Mesothelial cell of epicardium (in vitro differentiated cells): Measurements from ENCODE around the gene TMA7B. TPM values are rescaled to one million over a fixed set of nuclear protein-coding genes. Genes with fewer than 3 reads are reported as not detected.

ENCODE experiments used
- DNase-seq, 2 experiments: peaks; one replicate each; pipeline ENCODE4 v3.0.0; 2021; ENCODE audit warnings: low spot score in 2 of 2; ENCODE audit not compliant: unreplicated experiment in 2 of 2
- H3K27ac Mint-ChIP-seq: 2 replicates; pipeline ENCODE4 v1.8.0; 2021; ENCODE audit warnings: mixed read lengths
- H3K27me3 Mint-ChIP-seq: 2 replicates; pipeline ENCODE4 v1.8.0; 2021; ENCODE audit warnings: low read depth, mixed read lengths
- H3K36me3 Mint-ChIP-seq: 2 replicates; pipeline ENCODE4 v1.8.0; 2021; ENCODE audit warnings: mixed read lengths
- H3K4me1 Mint-ChIP-seq: 2 replicates; pipeline ENCODE4 v1.8.0; 2021; ENCODE audit warnings: mixed read lengths
- H3K4me3 Mint-ChIP-seq: 2 replicates; pipeline ENCODE4 v1.8.0; 2021; ENCODE audit warnings: mild to moderate bottlenecking, moderate library complexity, mixed read lengths
- H3K9me3 Mint-ChIP-seq: 2 replicates; pipeline ENCODE4 v1.8.0; 2021; ENCODE audit warnings: mixed read lengths
- total RNA-seq: library from RNA; stranded (reverse); gene quantifications from 3 replicates; pipeline ENCODE4 v1.2.1, GENCODE V29; 2021
- TF ChIP-seq, protein P1 (sequence below): fragments of 200-600 bp; sonication (generic); IDR thresholded peaks from one replicate; pipeline ENCODE4 v1.5.0; 2021; ENCODE audit warnings: antibody characterized with exemption; ENCODE audit not compliant: unreplicated experiment

The TMA7B gene
- total RNA-seq, 1 donor from 2014 or later, result not detected

DNA sequence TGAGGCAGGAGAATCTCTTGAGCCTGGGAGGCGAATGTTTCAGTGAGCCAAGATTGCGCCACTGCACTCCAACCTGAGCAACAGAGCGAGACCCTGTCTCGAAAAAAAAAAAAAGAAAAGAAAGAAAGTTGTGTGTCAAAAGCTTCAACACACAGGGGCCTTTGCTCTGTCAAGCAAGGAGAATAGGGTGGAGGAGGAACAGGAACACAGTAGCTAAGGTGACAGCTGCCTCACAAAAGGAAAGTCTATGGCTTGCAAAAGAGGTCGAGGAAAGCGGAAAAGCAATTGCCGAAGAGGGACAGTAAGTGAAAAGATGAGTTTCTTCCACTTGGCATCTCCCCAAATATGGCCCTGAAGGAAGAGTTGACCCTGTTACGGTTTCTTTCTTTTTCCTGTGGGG lies 26.5 kb upstream of the TMA7B start:
- peaks cover 63% of the 10 kb centered on the region for H3K27me3 Mint-ChIP-seq
- no peaks in the 10 kb centered on the region for H3K36me3 Mint-ChIP-seq
- no peak overlapping the region for H3K4me3 Mint-ChIP-seq
- H3K27ac Mint-ChIP-seq, result no peak overlapping the region
- no peaks in the 10 kb centered on the region for H3K9me3 Mint-ChIP-seq
- peaks cover 6% of the 10 kb centered on the region for H3K4me1 Mint-ChIP-seq
- DNase-seq, result no peak
- TF ChIP-seq, protein P1, sequence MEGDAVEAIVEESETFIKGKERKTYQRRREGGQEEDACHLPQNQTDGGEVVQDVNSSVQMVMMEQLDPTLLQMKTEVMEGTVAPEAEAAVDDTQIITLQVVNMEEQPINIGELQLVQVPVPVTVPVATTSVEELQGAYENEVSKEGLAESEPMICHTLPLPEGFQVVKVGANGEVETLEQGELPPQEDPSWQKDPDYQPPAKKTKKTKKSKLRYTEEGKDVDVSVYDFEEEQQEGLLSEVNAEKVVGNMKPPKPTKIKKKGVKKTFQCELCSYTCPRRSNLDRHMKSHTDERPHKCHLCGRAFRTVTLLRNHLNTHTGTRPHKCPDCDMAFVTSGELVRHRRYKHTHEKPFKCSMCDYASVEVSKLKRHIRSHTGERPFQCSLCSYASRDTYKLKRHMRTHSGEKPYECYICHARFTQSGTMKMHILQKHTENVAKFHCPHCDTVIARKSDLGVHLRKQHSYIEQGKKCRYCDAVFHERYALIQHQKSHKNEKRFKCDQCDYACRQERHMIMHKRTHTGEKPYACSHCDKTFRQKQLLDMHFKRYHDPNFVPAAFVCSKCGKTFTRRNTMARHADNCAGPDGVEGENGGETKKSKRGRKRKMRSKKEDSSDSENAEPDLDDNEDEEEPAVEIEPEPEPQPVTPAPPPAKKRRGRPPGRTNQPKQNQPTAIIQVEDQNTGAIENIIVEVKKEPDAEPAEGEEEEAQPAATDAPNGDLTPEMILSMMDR, result no peak

GRCh38 chr22:39935116-39935515 lies 25.1 kb upstream of the TMA7B start:
- H3K4me3 Mint-ChIP-seq, result no peak overlapping the region
- TF ChIP-seq, protein P1, result no peak
- no peak for DNase-seq
- H3K4me1 Mint-ChIP-seq, result peaks cover 9% of the 10 kb centered on the region
- no peaks in the 10 kb centered on the region for H3K9me3 Mint-ChIP-seq
- H3K36me3 Mint-ChIP-seq, result no peaks in the 10 kb centered on the region
- no peak overlapping the region for H3K27ac Mint-ChIP-seq
- peaks cover 66% of the 10 kb centered on the region for H3K27me3 Mint-ChIP-seq

DNA sequence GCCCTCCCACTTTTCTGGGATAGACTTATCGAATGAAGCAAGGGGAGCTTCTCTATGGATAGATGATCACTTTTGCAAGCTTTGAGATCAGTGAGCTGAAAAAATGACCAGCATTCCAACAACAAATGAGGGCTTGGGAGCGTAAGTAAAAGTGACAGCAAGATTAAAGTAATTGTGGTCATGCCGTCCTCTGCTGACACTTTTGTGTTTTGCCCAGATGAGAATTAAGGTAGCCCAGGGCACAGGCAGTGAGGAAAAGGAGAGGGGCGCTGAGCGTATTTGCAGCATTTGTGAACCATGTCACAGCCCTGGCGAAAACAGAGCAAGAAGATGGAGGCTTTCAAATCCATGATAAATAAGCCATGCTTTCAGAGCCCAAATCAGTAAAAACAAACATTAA lies 24.6 kb upstream of the TMA7B start:
- H3K27ac Mint-ChIP-seq, result no peak overlapping the region
- peaks cover 71% of the 10 kb centered on the region for H3K27me3 Mint-ChIP-seq
- no peaks in the 10 kb centered on the region for H3K9me3 Mint-ChIP-seq
- no peak overlapping the region for H3K4me3 Mint-ChIP-seq
- peaks cover 9% of the 10 kb centered on the region for H3K4me1 Mint-ChIP-seq
- no peaks in the 10 kb centered on the region for H3K36me3 Mint-ChIP-seq
- DNase-seq, result no peak
- TF ChIP-seq, protein P1, result no peak

- DNase-seq, result no peak
- Mint-ChIP-seq H3K9me3 (no peaks in the 10 kb centered on the region), H3K4me3 (no peak overlapping the region), H3K27me3 (peaks cover 75% of the 10 kb centered on the region), H3K4me1 (peaks cover 9% of the 10 kb centered on the region), H3K36me3 (no peaks in the 10 kb centered on the region), H3K27ac (no peak overlapping the region)
- TF ChIP-seq, protein P1, result no peak
Measured at GRCh38 chr22:39936523-39937145, 23.6 kb upstream of the TMA7B start.

DNA sequence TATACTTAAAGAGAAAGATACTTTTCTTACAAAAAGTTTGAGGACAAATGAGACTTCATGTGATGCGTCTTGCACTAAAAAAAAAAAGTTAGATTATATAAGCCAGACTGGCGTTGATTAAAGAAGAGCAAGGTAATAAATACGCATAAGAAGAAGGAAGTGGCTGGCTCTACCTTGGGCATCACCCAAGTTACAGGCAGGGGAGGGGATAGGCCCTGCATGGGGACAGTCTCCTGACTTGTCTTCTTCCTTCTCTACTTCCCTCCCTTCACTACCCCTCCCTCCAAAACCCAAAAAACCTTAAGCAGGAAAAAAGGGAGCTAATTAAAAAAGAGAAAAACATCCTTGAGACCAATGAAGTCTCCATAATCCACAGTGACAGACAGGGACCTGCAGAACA lies 22.3 kb upstream of the TMA7B start:
- Mint-ChIP-seq H3K27me3 (peaks cover 67% of the 10 kb centered on the region), H3K27ac (no peak overlapping the region), H3K4me1 (peaks cover 9% of the 10 kb centered on the region), H3K36me3 (no peaks in the 10 kb centered on the region), H3K4me3 (no peak overlapping the region), H3K9me3 (no peaks in the 10 kb centered on the region)
- TF ChIP-seq, protein P1, result no peak
- DNase-seq, result no peak

DNA sequence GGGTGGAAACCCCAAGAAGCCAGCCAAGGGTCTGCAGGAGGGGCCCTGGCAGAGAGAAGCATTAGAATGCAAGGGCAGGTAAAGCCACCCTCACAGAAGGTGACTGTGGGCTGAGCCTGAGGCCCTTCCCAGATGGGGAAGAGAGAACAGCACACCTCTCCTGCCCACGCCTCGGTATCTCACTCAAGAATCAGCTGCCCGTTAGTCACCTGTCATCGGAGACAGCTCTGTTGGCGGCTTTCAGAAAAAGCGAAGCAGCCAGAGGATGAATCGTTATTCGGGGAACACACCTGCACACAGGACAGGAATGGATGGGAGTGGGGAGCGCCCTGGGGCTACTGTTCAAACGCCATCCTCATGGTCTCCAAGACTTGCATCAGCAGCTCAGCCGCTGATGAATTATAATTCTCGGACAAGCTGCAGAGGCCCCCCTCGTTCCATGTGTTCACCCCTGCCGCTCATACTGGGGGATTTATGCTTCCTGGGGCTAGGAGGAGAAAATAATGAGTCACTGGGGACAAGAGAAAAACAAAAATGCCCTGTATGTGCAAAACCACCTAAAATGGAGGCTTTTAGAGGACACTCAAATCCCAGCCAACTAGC lies 21.6 kb upstream of the TMA7B start:
- no peak for DNase-seq
- Mint-ChIP-seq H3K4me3 (no peak overlapping the region), H3K27me3 (peaks cover 61% of the 10 kb centered on the region), H3K27ac (no peak overlapping the region), H3K9me3 (no peaks in the 10 kb centered on the region), H3K36me3 (no peaks in the 10 kb centered on the region), H3K4me1 (peaks cover 9% of the 10 kb centered on the region)
- TF ChIP-seq, protein P1, result no peak
